RPMI8226 (cell line): ENCODE data around the gene CCDC13.
"Not testable (repeated sequence)": the region's sequence is repeated elsewhere in the genome, so short reads cannot be mapped to it uniquely, and the experiment has no call there.

Source experiments
- DNase-seq: peaks from one replicate; pipeline ENCODE4 v3.0.0-alpha.2; 2015

Gene CCDC13

GRCh38 chr3:42772670-42773408 lies at the start of gene CCDC13:
Gene CCDC13, minus strand, starts transcription at chr3:42773253. Its CDS starts 14,908 bp downstream, at chr3:42758345.
- DNase-seq: peak; percentile 94

- DNase-seq: no peak
Observed at GRCh38 chr3:42822828-42823227, 49.8 kb upstream of the CCDC13 start.

- no peak for DNase-seq
Observed at GRCh38 chr3:42820746-42821051, 47.6 kb upstream of the CCDC13 start.

GRCh38 chr3:42819351-42819965 lies 46.4 kb upstream of the CCDC13 start:
- DNase-seq: peak; percentile 13

- DNase-seq: no peak
Observed at GRCh38 chr3:42815826-42816225, 42.8 kb upstream of the CCDC13 start.

- DNase-seq: no peak
Observed at GRCh38 chr3:42814914-42815507, 42.0 kb upstream of the CCDC13 start.

- DNase-seq: no peak
Observed at GRCh38 chr3:42814246-42814645, 41.2 kb upstream of the CCDC13 start.

GRCh38 chr3:42811118-42811883 lies 38.2 kb upstream of the CCDC13 start:
- DNase-seq: not testable (repeated sequence)

GRCh38 chr3:42810706-42811105 lies 37.7 kb upstream of the CCDC13 start:
- DNase-seq: not testable (repeated sequence)

- DNase-seq: no peak
Observed at GRCh38 chr3:42809202-42809601, 36.1 kb upstream of the CCDC13 start, which contains the start of gene ACKR2. Gene ACKR2, plus strand, starts transcription at chr3:42809445. Its CDS starts 55,058 bp downstream, at chr3:42864503.

- DNase-seq: no peak
Observed at GRCh38 chr3:42807929-42808328, 34.9 kb upstream of the CCDC13 start.

GRCh38 chr3:42805141-42805821 lies 32.2 kb upstream of the CCDC13 start:
- no peak for DNase-seq

GRCh38 chr3:42804831-42805132 lies 31.7 kb upstream of the CCDC13 start:
- no peak for DNase-seq

- DNase-seq: peak; percentile 97
Observed at GRCh38 chr3:42804106-42804830, 31.2 kb upstream of the CCDC13 start, which contains the start of gene HIGD1A. Gene HIGD1A, minus strand, starts transcription at chr3:42804490. Its CDS starts 10,237 bp downstream, at chr3:42794253.

- DNase-seq: peak; percentile 61
Observed at GRCh38 chr3:42803414-42804105, 30.5 kb upstream of the CCDC13 start.

GRCh38 chr3:42802876-42803413 lies 29.9 kb upstream of the CCDC13 start:
- DNase-seq: no peak

- DNase-seq: no peak
Observed at GRCh38 chr3:42801784-42802183, 28.7 kb upstream of the CCDC13 start.

- DNase-seq: no peak
Observed at GRCh38 chr3:42801048-42801620, 28.1 kb upstream of the CCDC13 start.

- DNase-seq: no peak
Observed at GRCh38 chr3:42800251-42800650, 27.2 kb upstream of the CCDC13 start.

- no peak for DNase-seq
Observed at GRCh38 chr3:42799376-42799775, 26.3 kb upstream of the CCDC13 start.

- DNase-seq: no peak
Observed at GRCh38 chr3:42796332-42796885, 23.4 kb upstream of the CCDC13 start.
